Measurements from ENCODE around the gene WBP4. TPM values are rescaled to one million over a fixed set of nuclear protein-coding genes. Genes with fewer than 3 reads are reported as not detected.

Gene WBP4
- total and polyA plus RNA-seq, 9 of the 15 experiments (the other 6 are each of a cell fraction or from before 2014, with no cell fraction given): 5.5 to 12.2 (median 7.9) TPM

DNA sequence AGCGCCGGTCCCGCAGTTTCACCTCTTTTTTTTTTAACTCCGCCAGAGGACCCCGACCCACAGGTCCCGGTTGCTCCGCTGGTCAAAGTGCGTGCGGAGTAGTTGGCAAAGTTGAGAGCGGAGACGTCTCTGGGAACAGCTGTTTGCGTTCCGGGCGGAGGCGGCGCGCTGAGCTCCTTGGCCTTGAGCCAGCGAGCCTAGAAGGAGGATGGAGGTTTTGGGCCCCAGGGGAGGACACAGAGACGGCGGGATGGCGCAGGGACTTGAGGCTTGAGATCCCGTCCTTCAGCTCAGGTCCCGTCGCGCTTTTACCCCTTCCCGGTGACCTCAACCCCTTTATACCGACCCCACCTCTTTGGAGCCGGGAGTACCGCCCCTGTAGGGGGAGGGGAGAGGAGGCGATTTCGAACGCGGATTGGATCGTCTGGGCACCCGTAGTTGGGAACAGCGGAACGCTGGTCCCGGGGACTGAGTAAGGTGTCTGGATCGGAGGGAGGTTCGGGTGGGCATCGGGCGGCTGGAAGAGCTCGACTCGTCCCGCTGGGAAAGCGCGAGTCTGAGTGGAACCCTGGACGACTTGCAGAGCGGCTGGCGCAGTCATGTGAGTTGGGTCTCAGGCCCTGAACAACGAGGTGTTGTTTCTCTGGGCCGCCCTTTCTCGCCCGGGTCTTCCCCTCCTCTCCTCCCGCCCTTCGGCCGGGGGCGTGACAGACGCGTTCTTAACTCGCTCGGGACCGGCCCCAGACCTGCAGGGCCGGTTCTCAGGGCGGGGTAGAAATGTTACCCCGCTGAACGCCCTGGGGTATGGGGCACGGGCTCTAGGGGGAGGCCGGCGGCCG, at the start of gene WBP4 (continued):
- TF ChIP-seq, protein P1, sequence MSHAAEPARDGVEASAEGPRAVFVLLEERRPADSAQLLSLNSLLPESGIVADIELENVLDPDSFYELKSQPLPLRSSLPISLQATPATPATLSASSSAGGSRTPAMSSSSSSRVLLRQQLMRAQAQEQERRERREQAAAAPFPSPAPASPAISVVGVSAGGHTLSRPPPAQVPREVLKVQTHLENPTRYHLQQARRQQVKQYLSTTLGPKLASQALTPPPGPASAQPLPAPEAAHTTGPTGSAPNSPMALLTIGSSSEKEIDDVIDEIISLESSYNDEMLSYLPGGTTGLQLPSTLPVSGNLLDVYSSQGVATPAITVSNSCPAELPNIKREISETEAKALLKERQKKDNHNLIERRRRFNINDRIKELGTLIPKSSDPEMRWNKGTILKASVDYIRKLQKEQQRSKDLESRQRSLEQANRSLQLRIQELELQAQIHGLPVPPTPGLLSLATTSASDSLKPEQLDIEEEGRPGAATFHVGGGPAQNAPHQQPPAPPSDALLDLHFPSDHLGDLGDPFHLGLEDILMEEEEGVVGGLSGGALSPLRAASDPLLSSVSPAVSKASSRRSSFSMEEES (CRISPR knock-in tag; IDR thresholded peaks at IDR 0.05): no peak
- TF ChIP-seq SREBF1 (IDR thresholded peaks at IDR 0.05; ENCODE audit: borderline replicate concordance, low read depth, low read length) (no peak), NR2C2 (CRISPR knock-in tag; IDR thresholded peaks at IDR 0.05) (no peak), NR2C2 (tag; IDR thresholded peaks at IDR 0.05) (peak; percentile 64), C11orf30 (IDR thresholded peaks at IDR 0.05; ENCODE audit: low read depth) (peak; percentile 68), NUFIP1 (IDR thresholded peaks at IDR 0.05; ENCODE audit: partially characterized antibody) (no peak), RFX5 (IDR thresholded peaks at IDR 0.05; ENCODE audit: low read depth, low read length) (no peak), PHF8 (IDR thresholded peaks at IDR 0.05; ENCODE audit: borderline replicate concordance, low read length) (peak; percentile 84; the same call in 1 of the 2 replicates), TEAD2 (tag; IDR thresholded peaks at IDR 0.05) (no peak), KDM4B (IDR thresholded peaks at IDR 0.05; ENCODE audit: borderline replicate concordance in 2 of 2, low read depth in 1 of 2) (0 out of 4 replicates have a peak, but pooled peaks of 1 of the 2 experiments have one; percentile 37), ZNF766 (CRISPR knock-in tag; conservative IDR thresholded peaks at IDR 0.05) (no peak), RFX7 (CRISPR knock-in tag; IDR thresholded peaks at IDR 0.05) (no peak), ZNF263 (CRISPR knock-in tag; IDR thresholded peaks at IDR 0.05; ENCODE audit: borderline replicate concordance) (no peak; the same call in 1 of the 2 replicates), CCNT2 (IDR thresholded peaks at IDR 0.05; ENCODE audit: borderline replicate concordance, extremely low read depth, insufficient read length, low read depth, low read length) (peak; percentile 35), LEF1 (IDR thresholded peaks at IDR 0.05) (no peak; the same call in 1 of the 2 replicates), RAD51 (IDR thresholded peaks at IDR 0.05; ENCODE audit: borderline replicate concordance, low read depth) (peak; percentile 5; the same call in 1 of the 2 replicates)
- TF ChIP-seq, protein P2, sequence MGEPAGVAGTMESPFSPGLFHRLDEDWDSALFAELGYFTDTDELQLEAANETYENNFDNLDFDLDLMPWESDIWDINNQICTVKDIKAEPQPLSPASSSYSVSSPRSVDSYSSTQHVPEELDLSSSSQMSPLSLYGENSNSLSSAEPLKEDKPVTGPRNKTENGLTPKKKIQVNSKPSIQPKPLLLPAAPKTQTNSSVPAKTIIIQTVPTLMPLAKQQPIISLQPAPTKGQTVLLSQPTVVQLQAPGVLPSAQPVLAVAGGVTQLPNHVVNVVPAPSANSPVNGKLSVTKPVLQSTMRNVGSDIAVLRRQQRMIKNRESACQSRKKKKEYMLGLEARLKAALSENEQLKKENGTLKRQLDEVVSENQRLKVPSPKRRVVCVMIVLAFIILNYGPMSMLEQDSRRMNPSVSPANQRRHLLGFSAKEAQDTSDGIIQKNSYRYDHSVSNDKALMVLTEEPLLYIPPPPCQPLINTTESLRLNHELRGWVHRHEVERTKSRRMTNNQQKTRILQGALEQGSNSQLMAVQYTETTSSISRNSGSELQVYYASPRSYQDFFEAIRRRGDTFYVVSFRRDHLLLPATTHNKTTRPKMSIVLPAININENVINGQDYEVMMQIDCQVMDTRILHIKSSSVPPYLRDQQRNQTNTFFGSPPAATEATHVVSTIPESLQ (CRISPR knock-in tag; IDR thresholded peaks at IDR 0.05): peak; percentile 58; the same call in 1 of the 2 replicates
- TF ChIP-seq, protein P3, sequence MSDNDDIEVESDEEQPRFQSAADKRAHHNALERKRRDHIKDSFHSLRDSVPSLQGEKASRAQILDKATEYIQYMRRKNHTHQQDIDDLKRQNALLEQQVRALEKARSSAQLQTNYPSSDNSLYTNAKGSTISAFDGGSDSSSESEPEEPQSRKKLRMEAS (CRISPR knock-in tag; IDR thresholded peaks at IDR 0.05): no peak
- TF ChIP-seq, protein P4, sequence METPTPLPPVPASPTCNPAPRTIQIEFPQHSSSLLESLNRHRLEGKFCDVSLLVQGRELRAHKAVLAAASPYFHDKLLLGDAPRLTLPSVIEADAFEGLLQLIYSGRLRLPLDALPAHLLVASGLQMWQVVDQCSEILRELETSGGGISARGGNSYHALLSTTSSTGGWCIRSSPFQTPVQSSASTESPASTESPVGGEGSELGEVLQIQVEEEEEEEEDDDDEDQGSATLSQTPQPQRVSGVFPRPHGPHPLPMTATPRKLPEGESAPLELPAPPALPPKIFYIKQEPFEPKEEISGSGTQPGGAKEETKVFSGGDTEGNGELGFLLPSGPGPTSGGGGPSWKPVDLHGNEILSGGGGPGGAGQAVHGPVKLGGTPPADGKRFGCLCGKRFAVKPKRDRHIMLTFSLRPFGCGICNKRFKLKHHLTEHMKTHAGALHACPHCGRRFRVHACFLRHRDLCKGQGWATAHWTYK (CRISPR knock-in tag; IDR thresholded peaks at IDR 0.05): 0 out of 2 replicates have a peak, but pooled peaks have one; percentile 35
- TF ChIP-seq, protein P5, sequence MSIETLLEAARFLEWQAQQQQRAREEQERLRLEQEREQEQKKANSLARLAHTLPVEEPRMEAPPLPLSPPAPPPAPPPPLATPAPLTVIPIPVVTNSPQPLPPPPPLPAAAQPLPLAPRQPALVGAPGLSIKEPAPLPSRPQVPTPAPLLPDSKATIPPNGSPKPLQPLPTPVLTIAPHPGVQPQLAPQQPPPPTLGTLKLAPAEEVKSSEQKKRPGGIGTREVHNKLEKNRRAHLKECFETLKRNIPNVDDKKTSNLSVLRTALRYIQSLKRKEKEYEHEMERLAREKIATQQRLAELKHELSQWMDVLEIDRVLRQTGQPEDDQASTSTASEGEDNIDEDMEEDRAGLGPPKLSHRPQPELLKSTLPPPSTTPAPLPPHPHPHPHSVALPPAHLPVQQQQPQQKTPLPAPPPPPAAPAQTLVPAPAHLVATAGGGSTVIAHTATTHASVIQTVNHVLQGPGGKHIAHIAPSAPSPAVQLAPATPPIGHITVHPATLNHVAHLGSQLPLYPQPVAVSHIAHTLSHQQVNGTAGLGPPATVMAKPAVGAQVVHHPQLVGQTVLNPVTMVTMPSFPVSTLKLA (conservative IDR thresholded peaks at IDR 0.05): peak; percentile 61 to 76

All from K562 (cell line).